Erythroblast (primary cell): ENCODE measurements around the gene CYP2D6.

Experiments
- GATA1 ChIP-seq: IDR thresholded peaks from 2 replicates; pipeline ENCODE4 v1.6.1; 2011; ENCODE audit warnings: low read depth, mild to moderate bottlenecking, control low read depth, low read length, moderate library complexity
- POLR2A ChIP-seq: IDR thresholded peaks from 2 replicates; pipeline ENCODE4 v1.6.1; 2011; ENCODE audit warnings: mild to moderate bottlenecking, low read length

DNA sequence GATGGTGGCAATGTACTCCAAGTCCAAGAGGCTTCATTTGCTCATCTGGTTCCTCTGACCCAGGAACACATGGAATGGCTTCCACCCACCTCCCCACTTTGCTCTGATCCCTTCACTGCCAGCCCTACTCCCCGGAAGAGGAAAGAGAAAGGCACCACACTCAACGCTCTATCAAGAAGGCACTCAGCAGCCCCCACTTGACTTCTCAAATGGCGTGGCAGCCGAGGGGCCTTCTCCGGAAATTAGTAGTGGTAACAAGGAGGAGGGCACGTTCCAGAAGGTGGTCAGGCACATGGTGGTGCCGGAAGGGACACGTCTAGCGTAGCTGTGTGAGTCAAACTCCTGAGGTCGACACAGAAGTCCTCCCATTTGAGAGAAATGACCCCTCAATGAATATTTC is 36.5 kb upstream of the CYP2D6 start:
- no peak for TF ChIP-seq POLR2A
- TF ChIP-seq GATA1, result no peak
